Activated CD4-positive, alpha-beta T cell treated with anti-CD3 and anti-CD28 coated beads for 36 hours (primary cell): ENCODE results near the gene GFRA1. TPM values are rescaled to one million over a fixed set of nuclear protein-coding genes. Genes with fewer than 3 reads are reported as not detected.

Experiments
- ATAC-seq: fragments of 200-7000 bp; cut with Tn5 transposase; one replicate; pipeline ENCODE4 v1.10.0; 2021; ENCODE audit warnings: mild to moderate bottlenecking, moderate library complexity
- CTCF ChIA-PET: fragments of 350-600 bp; sonication (Branson Sonifier 250); formaldehyde crosslinking; loops from one replicate; lab custom pipeline; 2021; ENCODE audit warnings: antibody characterized with exemption; lab: Charles Lee
- POLR2A ChIA-PET: fragments of 350-600 bp; sonication (Branson Sonifier 250); formaldehyde crosslinking; loops from one replicate; lab custom pipeline; 2021; ENCODE audit warnings: antibody characterized with exemption, inconsistent platforms; lab: Charles Lee
- DNase-seq: peaks from one replicate; pipeline ENCODE4 v3.0.0-alpha.2; 2020
- H3K27ac Mint-ChIP-seq: one replicate; pipeline ENCODE4 v1.8.0; 2021; ENCODE audit warnings: mixed read lengths
- H3K27me3 Mint-ChIP-seq: one replicate; pipeline ENCODE4 v1.8.0; 2021; ENCODE audit warnings: mixed read lengths
- H3K36me3 Mint-ChIP-seq: one replicate; pipeline ENCODE4 v1.8.0; 2021; ENCODE audit warnings: low read depth, mixed read lengths
- H3K4me1 Mint-ChIP-seq: one replicate; pipeline ENCODE4 v1.8.0; 2021; ENCODE audit warnings: mixed read lengths
- H3K4me3 Mint-ChIP-seq: one replicate; pipeline ENCODE4 v1.8.0; 2021; ENCODE audit warnings: mild to moderate bottlenecking, moderate library complexity, mixed read lengths
- H3K9me3 Mint-ChIP-seq: one replicate; pipeline ENCODE4 v1.8.0; 2021; ENCODE audit warnings: low read depth, mixed read lengths
- intact Hi-C, 2 experiments: fragments of 100-400 bp; cut with DNase I in 1 of 2; cut with micrococcal nuclease in 1 of 2; formaldehyde crosslinking; loops; one replicate each; pipeline versions ENCODE4 v1.14.2 to v1.15.1; 2022 to 2024; cut with DNase I, micrococcal nuclease
- total RNA-seq, 2 experiments: library from RNA; stranded (reverse); gene quantifications; one replicate each; pipeline ENCODE4 v1.2.3, GENCODE V29; 2021

GFRA1 gene
- total RNA-seq, 2 experiments from 2014 or later = 0.09 to 0.11 TPM

DNA sequence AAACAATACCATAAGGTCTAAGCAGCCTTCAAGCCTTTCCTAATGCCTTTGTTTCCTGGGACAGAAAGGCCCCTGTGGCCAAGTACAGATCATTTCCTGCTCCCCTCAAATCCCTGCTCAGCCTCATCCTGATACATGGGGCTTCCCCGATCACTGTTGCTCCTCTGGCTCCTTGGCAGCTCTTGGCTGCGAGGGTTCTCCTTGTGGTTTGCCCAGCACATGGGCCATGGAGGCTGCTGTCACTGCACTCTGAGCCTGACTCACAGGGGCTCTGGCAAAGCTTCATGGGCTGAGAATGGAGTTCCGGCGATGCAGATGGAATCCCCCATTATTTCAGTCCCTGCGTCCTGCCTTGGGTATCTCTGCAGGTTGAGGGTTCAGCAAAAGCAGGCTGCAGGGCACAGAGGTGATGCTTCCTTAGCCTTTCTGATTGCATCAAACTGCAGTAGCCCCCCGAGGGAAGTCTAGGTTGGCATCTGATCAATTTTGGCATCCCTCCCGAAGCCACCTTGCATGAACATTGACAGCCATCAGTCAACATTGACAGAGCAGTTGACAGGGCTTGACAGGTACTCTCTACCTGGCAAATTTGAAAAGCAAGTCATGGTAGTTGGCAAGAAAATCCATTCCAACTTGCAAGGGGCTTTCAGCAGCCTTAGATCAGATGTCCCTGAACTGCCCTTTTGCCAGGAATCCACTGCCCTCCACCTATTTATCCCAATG lies 168.6 kb downstream of the GFRA1 start:
- Mint-ChIP-seq H3K27ac (no peak overlapping the region), H3K9me3 (peaks cover 2% of the 10 kb centered on the region), H3K4me3 (no peak overlapping the region), H3K36me3 (no peaks in the 10 kb centered on the region), H3K27me3 (peaks cover 1% of the 10 kb centered on the region), H3K4me1 (no peaks in the 10 kb centered on the region)
- DNase-seq (no peak), ATAC-seq (no peak)
- ChIA-PET POLR2A (no interaction called here), CTCF (no interaction called here)
- intact Hi-C loops = no loop called here

DNA sequence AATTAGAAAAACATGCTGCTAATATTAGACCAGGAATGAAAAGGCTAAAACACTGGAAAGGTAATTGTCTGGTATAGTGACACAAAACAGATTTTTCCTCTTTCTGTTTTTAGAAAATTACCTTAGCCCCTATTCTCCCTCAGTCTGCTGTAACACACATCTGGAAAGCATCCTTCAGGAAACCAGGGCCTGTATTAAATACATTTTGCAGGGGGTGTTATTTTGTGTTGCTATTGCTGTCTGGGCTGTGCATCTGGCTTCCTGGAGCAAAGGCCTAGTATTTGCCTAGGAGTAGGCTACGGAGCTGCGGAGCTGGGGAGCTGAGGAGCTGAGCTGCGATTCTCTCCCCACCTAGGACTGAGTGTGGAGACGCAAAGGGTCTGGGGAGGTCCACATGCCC lies 169.3 kb downstream of the GFRA1 start:
- CTCF ChIA-PET = no interaction called here
- POLR2A ChIA-PET = no interaction called here

DNA sequence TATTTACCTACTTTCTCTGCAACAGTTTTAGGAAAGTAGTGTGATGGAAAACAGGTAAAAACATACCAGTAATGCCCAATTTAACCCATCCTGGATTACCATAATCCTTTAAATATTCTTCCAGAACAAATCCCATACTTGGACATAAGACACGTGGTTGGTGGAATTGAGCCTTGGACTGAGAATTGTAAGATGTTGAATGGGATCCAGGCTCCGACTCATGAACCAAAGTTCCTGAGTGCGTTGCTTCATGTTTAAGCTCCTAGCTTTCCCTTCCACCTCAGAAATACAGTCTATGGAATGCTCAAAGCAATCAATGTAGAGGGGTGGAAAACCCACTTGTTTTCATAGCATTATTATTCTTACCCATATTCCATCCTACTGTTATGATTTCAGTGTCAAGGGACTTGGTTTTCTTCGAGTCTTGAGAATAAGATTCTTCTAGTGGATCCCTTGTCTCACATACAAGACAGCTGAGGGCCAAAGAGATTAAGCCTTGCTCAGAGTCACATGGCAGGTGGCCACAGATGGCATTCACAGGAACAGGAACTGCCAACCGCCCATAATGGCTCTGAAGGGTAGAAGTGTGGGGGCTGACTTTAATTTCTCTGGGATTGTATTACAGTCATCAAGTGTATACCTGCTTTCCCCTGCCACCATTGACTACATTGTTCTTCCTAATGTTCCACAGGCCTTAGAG lies 171.2 kb downstream of the GFRA1 start:
- Mint-ChIP-seq H3K27ac (no peak overlapping the region), H3K36me3 (no peaks in the 10 kb centered on the region), H3K4me1 (no peaks in the 10 kb centered on the region), H3K4me3 (no peak overlapping the region), H3K9me3 (peaks cover under 1% of the 10 kb centered on the region), H3K27me3 (peaks cover 1% of the 10 kb centered on the region)
- ChIA-PET CTCF (interaction anchor here (1.1 kb wide), 1 partner anchor 29 kb away, joined by 3 read pairs; no protein-coding TSS in a partner anchor), POLR2A (no interaction called here)
- DNase-seq = no peak
- ATAC-seq = no peak
- intact Hi-C loops = no loop called here

More for the DNA sequence above, 169.3 kb downstream of the GFRA1 start:
- H3K4me1 Mint-ChIP-seq = no peaks in the 10 kb centered on the region
- no peak overlapping the region for H3K27ac Mint-ChIP-seq
- no peak overlapping the region for H3K4me3 Mint-ChIP-seq
- DNase-seq = no peak
- intact Hi-C loops = no loop called here
- peaks cover 2% of the 10 kb centered on the region for H3K9me3 Mint-ChIP-seq
- H3K27me3 Mint-ChIP-seq = peaks cover 1% of the 10 kb centered on the region
- H3K36me3 Mint-ChIP-seq = no peaks in the 10 kb centered on the region
- no peak for ATAC-seq

DNA sequence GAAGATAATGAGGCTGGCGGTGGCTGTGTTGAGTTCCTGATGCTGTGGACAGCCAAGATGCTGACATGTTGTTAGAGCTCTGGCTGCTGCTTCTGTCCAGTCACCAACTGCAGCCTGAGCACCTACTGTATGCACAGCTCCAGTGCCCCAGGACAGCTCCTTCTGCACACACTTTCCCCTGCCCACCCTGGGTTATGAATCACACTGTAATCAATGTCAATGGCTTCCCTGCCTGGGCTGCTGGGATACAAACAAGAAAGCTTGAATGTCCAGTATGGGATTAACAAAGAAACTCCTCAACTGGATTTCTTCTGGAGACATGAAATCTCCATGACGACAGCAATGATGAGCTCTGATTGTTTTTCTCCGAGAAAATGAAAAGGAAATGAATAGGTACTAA lies 172.0 kb downstream of the GFRA1 start:
- Mint-ChIP-seq H3K4me3 (no peak overlapping the region), H3K36me3 (no peaks in the 10 kb centered on the region), H3K9me3 (no peaks in the 10 kb centered on the region), H3K27ac (no peak overlapping the region), H3K27me3 (peaks cover 1% of the 10 kb centered on the region), H3K4me1 (no peaks in the 10 kb centered on the region)
- intact Hi-C loops = no loop called here
- ATAC-seq (no peak), DNase-seq (no peak)
- ChIA-PET POLR2A (no interaction called here), CTCF (interaction anchor here (1.1 kb wide), 1 partner anchor 30 kb away, joined by 3 read pairs; no protein-coding TSS in a partner anchor)

DNA sequence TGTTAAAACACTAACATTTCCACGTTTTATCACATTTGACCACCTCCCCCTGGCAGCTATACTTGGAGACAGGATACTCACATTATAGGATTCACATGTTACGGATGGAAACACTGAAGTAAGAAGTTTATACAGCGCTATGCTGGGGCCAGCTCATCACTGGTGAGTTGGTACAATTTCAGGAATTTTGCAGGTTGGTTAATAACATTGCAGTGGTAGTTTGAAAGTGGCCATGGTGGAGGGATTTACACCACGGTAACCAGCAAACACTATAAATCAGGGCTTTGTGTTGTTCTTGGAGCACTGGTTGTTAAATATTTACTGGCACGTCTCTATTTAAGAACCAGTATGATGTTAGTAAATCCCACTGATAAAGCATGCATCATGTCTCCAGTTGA lies 174.0 kb downstream of the GFRA1 start:
- ATAC-seq = no peak
- CTCF ChIA-PET = no interaction called here

DNA sequence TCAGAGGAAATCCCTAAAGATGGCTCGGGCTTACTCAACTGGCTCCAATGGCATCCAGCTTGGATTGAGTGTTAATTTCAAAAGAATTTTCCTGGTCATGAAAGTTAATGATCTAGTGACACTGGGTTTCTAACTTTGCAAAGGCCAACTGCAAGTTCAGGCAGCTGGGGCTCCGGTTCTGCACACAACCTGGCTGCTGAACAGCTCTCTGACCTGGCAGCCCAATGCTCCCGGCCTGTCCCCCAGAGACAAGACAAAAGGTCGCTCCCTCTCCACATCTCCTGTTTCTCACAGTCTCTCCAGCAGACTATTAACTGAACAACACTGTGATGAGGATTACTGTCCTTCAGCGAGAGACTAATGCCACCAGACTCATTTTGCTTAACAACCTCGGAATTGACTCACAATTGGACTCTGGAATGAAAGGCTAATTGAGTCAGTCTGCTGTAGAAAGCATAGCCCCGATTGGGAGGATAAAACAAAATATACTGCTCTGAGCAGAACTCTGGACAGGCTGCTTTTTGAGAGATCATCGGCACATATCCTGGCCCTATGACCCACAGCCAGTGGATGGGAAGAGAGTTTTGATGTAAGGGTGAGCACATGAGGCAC lies 174.5 kb downstream of the GFRA1 start:
- H3K27me3 Mint-ChIP-seq = peaks cover 1% of the 10 kb centered on the region
- CTCF ChIA-PET = no interaction called here
- H3K4me3 Mint-ChIP-seq = no peak overlapping the region
- H3K36me3 Mint-ChIP-seq = no peaks in the 10 kb centered on the region
- intact Hi-C loops = no loop called here
- H3K4me1 Mint-ChIP-seq = no peaks in the 10 kb centered on the region
- no peaks in the 10 kb centered on the region for H3K9me3 Mint-ChIP-seq
- POLR2A ChIA-PET = no interaction called here
- no peak overlapping the region for H3K27ac Mint-ChIP-seq
- ATAC-seq = no peak
- no peak for DNase-seq

More for the DNA sequence above, 174.0 kb downstream of the GFRA1 start:
- DNase-seq = no peak
- POLR2A ChIA-PET = no interaction called here
- intact Hi-C loops = no loop called here
- Mint-ChIP-seq H3K27me3 (peaks cover 1% of the 10 kb centered on the region), H3K4me1 (no peaks in the 10 kb centered on the region), H3K9me3 (no peaks in the 10 kb centered on the region), H3K36me3 (no peaks in the 10 kb centered on the region), H3K4me3 (no peak overlapping the region), H3K27ac (no peak overlapping the region)

DNA sequence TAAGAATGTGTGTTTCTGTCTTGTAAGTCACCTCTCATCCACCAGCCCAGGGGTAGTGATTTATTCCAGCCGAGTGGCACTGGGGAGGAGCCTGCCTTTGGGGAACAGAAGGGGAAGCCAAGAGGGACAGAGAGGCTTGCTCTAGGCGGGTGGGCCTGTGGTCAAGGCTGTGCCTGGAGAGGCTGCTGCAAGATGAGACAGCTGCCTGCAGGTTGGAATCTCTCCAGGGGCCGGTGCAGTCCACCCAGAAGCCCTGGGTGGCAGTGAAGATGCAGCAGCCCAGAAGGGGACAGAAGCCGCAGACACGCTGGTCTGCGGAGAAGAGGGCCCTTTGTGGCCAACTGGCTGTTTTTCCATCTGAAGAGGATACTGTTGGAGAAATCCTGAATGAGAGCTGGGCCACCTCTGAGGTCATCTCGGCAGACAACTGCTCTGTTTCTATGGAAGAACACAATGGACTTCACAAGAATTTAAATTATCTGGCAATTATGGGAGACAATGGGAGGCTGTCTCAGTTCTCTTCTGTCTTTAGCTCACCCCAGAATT lies 175.7 kb downstream of the GFRA1 start:
- DNase-seq (no peak), ATAC-seq (no peak)
- no peak overlapping the region for H3K4me3 Mint-ChIP-seq
- ChIA-PET POLR2A (no interaction called here), CTCF (no interaction called here)
- H3K27me3 Mint-ChIP-seq = peaks cover 1% of the 10 kb centered on the region
- intact Hi-C loops = no loop called here
- no peaks in the 10 kb centered on the region for H3K36me3 Mint-ChIP-seq
- no peak overlapping the region for H3K27ac Mint-ChIP-seq
- H3K9me3 Mint-ChIP-seq = no peaks in the 10 kb centered on the region
- no peaks in the 10 kb centered on the region for H3K4me1 Mint-ChIP-seq

DNA sequence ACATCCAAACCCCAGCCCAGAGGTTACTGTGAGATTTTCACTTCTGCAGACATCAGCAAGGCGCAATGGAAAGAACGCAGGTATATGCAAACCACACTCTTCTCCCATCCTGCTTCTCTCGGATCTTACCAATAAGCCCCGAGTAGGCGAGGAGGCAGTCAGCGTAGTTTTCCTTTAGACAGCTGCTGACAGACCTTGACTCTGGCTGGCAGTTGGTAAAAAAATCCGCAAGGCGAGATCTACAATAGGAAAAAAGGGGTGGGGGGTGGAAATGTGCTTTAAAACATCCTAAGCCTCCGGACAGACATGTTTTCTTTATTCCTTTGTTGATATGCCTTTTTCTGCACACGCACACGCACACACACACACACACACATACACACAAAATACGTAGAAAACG lies 176.5 kb downstream of the GFRA1 start:
- H3K36me3 Mint-ChIP-seq = no peaks in the 10 kb centered on the region
- CTCF ChIA-PET = no interaction called here

DNA sequence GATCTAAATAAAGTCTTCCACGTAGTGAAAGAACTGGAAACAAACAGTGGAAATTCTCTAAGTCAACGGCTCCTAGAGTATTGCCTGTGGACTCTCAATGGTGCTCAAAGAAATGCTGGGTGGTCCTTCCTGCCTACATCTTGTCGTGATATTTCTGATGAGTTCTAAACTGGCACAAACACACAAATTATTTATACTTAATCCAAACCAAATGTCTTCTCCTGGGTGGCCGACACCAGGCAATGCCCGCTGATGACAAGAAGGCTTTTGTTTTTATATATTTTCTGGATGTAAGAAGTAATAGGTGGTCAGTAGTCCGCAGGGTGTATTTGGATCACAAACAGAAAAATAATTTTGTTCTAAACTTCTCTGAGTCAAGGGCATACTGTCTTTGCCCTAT lies 178.7 kb downstream of the GFRA1 start:
- POLR2A ChIA-PET = no interaction called here

More for the DNA sequence above, 176.5 kb downstream of the GFRA1 start:
- Mint-ChIP-seq H3K27me3 (peaks cover 1% of the 10 kb centered on the region), H3K4me1 (no peaks in the 10 kb centered on the region), H3K9me3 (no peaks in the 10 kb centered on the region), H3K27ac (no peak overlapping the region), H3K4me3 (no peak overlapping the region)
- no peak for DNase-seq
- intact Hi-C loops = no loop called here
- POLR2A ChIA-PET = no interaction called here
- ATAC-seq = no peak

DNA sequence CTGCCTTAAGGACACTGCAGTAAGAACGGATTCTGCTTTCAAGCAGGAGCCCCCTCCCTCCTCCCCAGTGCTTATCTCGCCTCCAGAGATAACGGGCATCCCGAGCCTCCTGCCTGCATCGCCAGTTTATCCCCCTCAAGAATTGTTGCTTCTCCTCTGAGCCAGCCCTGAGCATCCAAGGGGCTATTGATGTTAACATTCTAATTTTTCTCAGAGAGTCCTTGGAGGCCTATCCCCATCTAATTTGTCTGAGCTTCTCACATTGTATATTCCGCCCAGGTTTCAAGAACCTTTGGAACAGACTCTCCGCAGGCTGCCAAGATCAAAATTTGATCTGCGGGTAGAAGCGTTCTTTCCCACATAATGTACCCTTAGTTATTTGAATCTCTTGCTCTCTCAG lies 180.0 kb downstream of the GFRA1 start:
- Mint-ChIP-seq H3K4me3 (no peak overlapping the region), H3K36me3 (no peaks in the 10 kb centered on the region), H3K9me3 (no peaks in the 10 kb centered on the region), H3K4me1 (no peaks in the 10 kb centered on the region), H3K27me3 (no peaks in the 10 kb centered on the region), H3K27ac (no peak overlapping the region)
- ATAC-seq (no peak), DNase-seq (no peak)
- ChIA-PET CTCF (no interaction called here), POLR2A (no interaction called here)
- intact Hi-C loops = no loop called here

More for the DNA sequence above, 178.7 kb downstream of the GFRA1 start:
- intact Hi-C loops = no loop called here
- Mint-ChIP-seq H3K9me3 (no peaks in the 10 kb centered on the region), H3K27ac (no peak overlapping the region), H3K36me3 (no peaks in the 10 kb centered on the region), H3K27me3 (no peaks in the 10 kb centered on the region), H3K4me1 (no peaks in the 10 kb centered on the region), H3K4me3 (no peak overlapping the region)
- no peak for DNase-seq
- CTCF ChIA-PET = no interaction called here
- ATAC-seq = no peak

DNA sequence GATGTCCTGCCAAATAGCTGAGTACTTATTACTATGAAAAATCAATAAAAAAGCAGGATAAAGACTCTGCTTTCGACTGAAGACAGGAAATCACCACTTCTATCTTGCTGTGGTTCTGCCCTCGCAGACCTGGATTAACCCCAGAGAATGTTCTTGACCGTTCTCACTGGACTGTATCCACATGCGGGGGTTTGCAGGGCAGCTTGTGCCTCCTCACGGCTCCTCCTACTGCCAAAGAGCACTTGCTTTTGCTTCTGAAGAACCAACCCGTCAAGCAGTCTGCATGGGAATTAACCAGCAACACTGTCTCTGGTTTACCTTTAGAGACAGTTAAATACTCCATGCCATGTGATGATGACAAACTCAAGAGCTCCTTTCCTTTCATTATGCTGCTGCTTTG lies 184.0 kb downstream of the GFRA1 start:
- H3K27ac Mint-ChIP-seq = no peak overlapping the region
- ATAC-seq = no peak
- DNase-seq = no peak
- no peak overlapping the region for H3K4me3 Mint-ChIP-seq
- H3K27me3 Mint-ChIP-seq = peaks cover 2% of the 10 kb centered on the region
- no peaks in the 10 kb centered on the region for H3K36me3 Mint-ChIP-seq
- intact Hi-C loops = no loop called here
- ChIA-PET POLR2A (no interaction called here), CTCF (no interaction called here)
- H3K4me1 Mint-ChIP-seq = no peaks in the 10 kb centered on the region
- no peaks in the 10 kb centered on the region for H3K9me3 Mint-ChIP-seq
